ENCODE data around the gene GDPD5. TPM values are rescaled to one million over a fixed set of nuclear protein-coding genes. Genes with fewer than 3 reads are reported as not detected.

The GDPD5 gene
- total RNA-seq, 1 donor from 2014 or later, result 15.8 TPM

DNA sequence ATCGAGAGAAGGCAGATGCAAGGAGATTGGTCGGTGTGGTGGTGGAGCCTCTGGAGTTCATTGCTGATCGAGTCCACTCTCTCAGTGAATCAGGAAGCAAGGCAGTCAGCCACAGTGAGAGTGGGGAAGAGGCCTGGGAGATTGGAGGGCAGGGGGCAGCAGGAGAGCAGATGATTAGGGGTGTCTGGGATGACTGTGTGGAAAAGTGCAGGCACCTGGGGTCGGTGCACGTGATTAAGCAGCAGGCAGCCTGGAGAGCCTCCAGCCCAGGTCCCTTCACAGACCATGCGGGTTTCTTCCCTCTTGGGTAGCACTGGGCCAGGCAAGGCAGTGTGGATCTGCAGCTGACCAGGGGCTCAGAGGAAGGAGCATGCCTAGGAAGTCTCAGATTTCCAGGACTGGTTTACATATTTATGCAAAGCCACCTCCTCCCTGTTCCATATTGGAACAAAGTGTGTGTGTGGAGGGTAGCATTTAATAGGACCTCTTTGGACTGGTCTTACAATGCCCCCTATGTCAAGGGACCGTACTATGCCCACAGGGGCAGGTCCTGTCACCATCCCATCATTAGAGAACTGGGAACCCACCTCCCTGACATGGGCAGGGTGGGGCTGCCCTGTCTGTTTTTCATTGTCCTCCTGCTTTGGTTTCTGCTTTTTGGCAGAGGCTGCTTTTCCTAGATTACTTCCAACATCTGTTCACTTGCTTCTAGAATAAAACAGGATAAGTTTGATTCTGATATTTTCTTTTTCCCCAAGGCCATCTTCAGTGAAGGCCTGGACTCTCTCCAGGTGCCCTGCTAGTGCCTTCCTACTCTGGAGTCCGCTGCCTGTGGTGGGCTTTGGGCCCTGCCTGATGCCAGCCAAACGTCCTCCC, 14.0 kb upstream of the GDPD5 start:
- intact Hi-C loops (cut with DNase I), result no loop called here
- TF ChIP-seq, protein P1, sequence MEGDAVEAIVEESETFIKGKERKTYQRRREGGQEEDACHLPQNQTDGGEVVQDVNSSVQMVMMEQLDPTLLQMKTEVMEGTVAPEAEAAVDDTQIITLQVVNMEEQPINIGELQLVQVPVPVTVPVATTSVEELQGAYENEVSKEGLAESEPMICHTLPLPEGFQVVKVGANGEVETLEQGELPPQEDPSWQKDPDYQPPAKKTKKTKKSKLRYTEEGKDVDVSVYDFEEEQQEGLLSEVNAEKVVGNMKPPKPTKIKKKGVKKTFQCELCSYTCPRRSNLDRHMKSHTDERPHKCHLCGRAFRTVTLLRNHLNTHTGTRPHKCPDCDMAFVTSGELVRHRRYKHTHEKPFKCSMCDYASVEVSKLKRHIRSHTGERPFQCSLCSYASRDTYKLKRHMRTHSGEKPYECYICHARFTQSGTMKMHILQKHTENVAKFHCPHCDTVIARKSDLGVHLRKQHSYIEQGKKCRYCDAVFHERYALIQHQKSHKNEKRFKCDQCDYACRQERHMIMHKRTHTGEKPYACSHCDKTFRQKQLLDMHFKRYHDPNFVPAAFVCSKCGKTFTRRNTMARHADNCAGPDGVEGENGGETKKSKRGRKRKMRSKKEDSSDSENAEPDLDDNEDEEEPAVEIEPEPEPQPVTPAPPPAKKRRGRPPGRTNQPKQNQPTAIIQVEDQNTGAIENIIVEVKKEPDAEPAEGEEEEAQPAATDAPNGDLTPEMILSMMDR (IDR thresholded peaks at IDR 0.05), result no peak
- DNase-seq, result peak; percentile 28

DNA sequence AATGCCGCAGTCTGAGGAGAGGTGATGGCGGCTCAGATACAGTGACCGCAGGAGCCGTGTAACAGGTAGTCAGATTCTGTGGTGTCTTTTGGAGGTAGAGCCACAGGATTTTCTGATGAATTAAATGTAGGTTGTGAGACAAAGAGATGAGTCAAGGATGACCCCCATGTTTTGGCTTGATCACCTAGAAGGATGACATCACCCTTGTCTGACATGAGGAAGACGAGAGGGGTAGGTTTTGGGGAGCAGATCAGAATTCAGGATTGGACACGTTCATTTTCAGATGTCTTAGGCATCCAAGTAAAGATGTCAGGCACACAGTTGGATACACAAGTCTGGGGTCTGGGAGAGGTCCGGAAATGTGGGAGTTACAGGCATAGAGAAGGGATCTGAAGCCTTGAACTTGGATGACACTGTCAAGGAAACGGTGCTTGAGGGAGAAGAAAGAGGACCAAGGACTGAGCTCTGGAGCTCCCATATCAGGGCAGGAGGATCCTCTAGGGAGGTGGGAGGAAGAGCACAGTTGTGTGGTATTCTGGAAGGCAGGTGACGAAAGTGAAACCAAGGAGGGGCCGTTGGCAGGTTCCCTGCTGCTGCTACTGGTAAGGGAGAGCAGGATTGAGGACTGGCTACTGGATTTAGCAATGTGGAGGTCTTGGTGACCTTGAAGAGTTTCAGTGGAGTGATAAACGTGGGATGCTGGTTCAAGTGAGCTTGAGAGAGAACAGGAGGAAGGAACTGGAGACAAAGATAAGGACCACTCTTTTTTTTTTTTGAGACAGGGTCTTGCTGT, 12.6 kb upstream of the GDPD5 start:
- DNase-seq (peak; percentile 12), ATAC-seq (no peak)
- Histone ChIP-seq H3K9me3 (no peaks in the 10 kb centered on the region), H3K4me3 (no peak overlapping the region), H3K4me1 (peaks cover 5% of the 10 kb centered on the region), H3K27ac (no peak overlapping the region), H3K27me3 (ENCODE audit: low read depth) (no peaks in the 10 kb centered on the region), H3K36me3 (no peaks in the 10 kb centered on the region)
- intact Hi-C loops (cut with DNase I), result no loop called here
- TF ChIP-seq, protein P1 (IDR thresholded peaks at IDR 0.05), result no peak

More for the DNA sequence above, 14.0 kb upstream of the GDPD5 start:
- Histone ChIP-seq H3K4me1 (peaks cover 5% of the 10 kb centered on the region), H3K27ac (no peak overlapping the region), H3K4me3 (no peak overlapping the region), H3K9me3 (no peaks in the 10 kb centered on the region), H3K36me3 (no peaks in the 10 kb centered on the region), H3K27me3 (ENCODE audit: low read depth) (no peaks in the 10 kb centered on the region)
- ATAC-seq, result no peak

DNA sequence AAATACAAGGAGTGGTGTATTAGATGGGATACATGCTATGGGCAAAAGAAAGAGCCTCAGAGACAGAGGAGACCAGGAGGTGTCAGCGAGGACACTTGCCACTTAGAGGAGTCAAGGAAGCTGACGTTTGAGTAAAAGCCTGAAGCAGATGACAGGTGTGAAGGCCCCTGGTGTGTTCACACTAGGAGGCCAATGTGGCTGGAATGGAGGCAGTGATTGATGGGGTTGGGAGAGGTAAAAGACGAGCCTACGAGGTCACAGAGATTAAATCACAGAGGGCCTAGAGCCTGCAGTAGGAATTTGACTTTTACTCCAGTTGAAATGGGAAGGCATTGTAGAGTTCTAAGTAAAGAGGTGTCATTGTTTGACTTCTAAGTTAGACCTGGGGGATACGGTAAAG, 12.0 kb upstream of the GDPD5 start:
- no peaks in the 10 kb centered on the region for H3K27me3 ChIP-seq (ENCODE audit: low read depth)
- no peak for DNase-seq
- no peaks in the 10 kb centered on the region for H3K36me3 ChIP-seq
- no peak overlapping the region for H3K27ac ChIP-seq
- H3K4me3 ChIP-seq, result no peak overlapping the region
- ATAC-seq, result no peak
- no peaks in the 10 kb centered on the region for H3K9me3 ChIP-seq
- intact Hi-C loops (cut with DNase I), result no loop called here
- peaks cover 5% of the 10 kb centered on the region for H3K4me1 ChIP-seq
- TF ChIP-seq, protein P1 (IDR thresholded peaks at IDR 0.05), result no peak

DNA sequence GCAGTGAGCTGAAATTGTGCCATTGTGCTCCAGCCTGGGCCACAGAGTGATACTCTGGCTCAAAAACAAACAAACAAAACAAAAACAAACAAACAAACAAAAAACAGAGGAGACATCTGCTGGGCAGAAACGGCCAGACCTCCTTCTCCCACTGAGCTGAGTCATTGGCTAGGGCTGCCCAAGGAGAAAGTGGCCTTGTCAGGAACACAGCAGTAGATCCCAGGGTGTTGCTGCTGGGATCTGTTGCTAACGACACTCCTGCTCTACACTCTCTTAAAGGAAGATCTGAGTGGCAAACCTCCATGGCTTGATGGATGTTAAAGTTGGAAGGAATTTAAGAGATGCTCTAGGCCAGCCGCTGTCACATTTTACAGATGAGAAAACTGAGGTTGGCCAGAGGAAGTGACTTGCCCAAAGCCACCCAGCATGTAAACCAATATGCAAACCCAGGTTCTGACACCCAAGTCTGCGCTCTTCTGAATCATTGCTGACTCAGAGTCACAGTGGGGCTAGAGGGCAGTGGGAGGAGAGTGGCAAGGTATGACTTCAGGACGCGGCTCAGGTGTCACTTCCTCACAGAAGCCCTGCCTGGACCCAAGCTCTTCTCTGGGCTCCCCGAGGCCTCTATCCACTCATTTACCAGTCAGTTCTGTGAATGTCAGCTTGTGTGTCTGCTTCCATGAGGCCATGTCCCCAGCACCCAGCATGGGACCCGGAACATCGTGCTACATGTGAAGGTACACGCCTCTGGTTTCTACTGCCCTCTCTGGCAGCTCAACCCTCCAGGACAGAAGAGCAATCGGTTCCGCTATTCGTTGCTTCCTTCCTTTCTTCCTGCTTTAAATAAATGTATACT, 11.3 kb upstream of the GDPD5 start:
- H3K27me3 ChIP-seq (ENCODE audit: low read depth), result no peaks in the 10 kb centered on the region
- no peak for DNase-seq
- H3K4me3 ChIP-seq, result no peak overlapping the region
- intact Hi-C loops (cut with DNase I), result no loop called here
- H3K27ac ChIP-seq, result no peak overlapping the region
- peaks cover 10% of the 10 kb centered on the region for H3K4me1 ChIP-seq
- TF ChIP-seq, protein P1 (IDR thresholded peaks at IDR 0.05), result no peak
- H3K9me3 ChIP-seq, result no peaks in the 10 kb centered on the region
- ATAC-seq, result peak; percentile 45 to 57
- no peaks in the 10 kb centered on the region for H3K36me3 ChIP-seq

DNA sequence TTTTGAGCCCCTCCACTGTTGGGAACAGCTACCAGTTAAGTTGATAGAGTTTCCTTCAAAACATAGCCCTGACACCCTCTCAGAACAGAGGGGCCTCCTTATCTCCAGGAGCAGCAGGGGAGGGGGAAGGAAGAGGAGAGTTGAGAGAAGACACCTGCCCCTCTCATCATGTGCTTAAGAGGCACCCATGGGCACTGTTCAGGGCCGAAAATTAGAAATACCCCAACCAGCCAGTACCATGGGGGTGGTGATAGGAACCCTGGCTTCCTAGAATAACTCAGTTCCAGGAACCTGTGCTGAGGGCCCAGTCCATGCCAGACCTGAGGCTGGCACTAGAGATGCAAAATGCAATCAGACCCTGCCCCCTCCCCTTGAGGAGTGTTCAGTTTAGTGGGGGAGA, 9.3 kb upstream of the GDPD5 start:
- H3K27ac ChIP-seq, result no peak overlapping the region
- no peaks in the 10 kb centered on the region for H3K9me3 ChIP-seq
- no peaks in the 10 kb centered on the region for H3K27me3 ChIP-seq (ENCODE audit: low read depth)
- TF ChIP-seq, protein P1 (IDR thresholded peaks at IDR 0.05), result no peak
- no peak overlapping the region for H3K4me3 ChIP-seq
- peaks cover 11% of the 10 kb centered on the region for H3K4me1 ChIP-seq
- no peak for DNase-seq
- no peaks in the 10 kb centered on the region for H3K36me3 ChIP-seq
- ATAC-seq, result no peak
- intact Hi-C loops (cut with DNase I), result no loop called here

All from lower lobe of right lung (tissue), 2 donors.